HEK293 (cell line): Measurements from ENCODE around the gene TET3.
"Not testable (repeated sequence)": the region's sequence is repeated elsewhere in the genome, so short reads cannot be mapped to it uniquely, and the experiment has no call there.

ENCODE experiments used
- CTCF ChIA-PET: fragments of 350-600 bp; formaldehyde crosslinking; extraction: SDS; loops from one replicate; lab custom pipeline; 2021; ENCODE audit warnings: antibody characterized with exemption; lab: Yijun Ruan, JAX
- POLR2A ChIA-PET: fragments of 300-600 bp; formaldehyde crosslinking; extraction: SDS; loops from one replicate; lab custom pipeline; 2020; ENCODE audit warnings: antibody characterized with exemption, inconsistent platforms; lab: Yijun Ruan, JAX
- H3K27ac ChIP-seq: fragments of 200-500 bp; sonication (Bioruptor generic); 2 replicates; pipeline ENCODE4 v1.5.1; 2014; ENCODE audit warnings: low read depth, low read length, control low read depth, inconsistent platforms; ENCODE audit errors: extremely low read depth
- H3K36me3 ChIP-seq, 2 experiments: fragments of 200-500 bp in 1 of 2; sonication (Bioruptor generic) in 1 of 2; 1 replicate in 1 of 2; 2 replicates in 1 of 2; pipeline ENCODE4 v1.5.1; 2014 to 2017; ENCODE audit warnings: inconsistent platforms in 2 of 2, low read length in 2 of 2; ENCODE audit not compliant: control insufficient read depth in 2 of 2, insufficient read depth in 1 of 2
- H3K4me1 ChIP-seq: fragments of 200-500 bp; sonication (Bioruptor generic); 2 replicates; pipeline ENCODE4 v1.5.1; 2014; ENCODE audit warnings: mild to moderate bottlenecking, low read length, inconsistent platforms; ENCODE audit not compliant: control insufficient read depth, insufficient read depth
- H3K4me3 ChIP-seq: 2 replicates; pipeline ENCODE4 v1.5.1; 2011; ENCODE audit warnings: low read depth, mild to moderate bottlenecking, control low read depth, low read length, moderate library complexity
- H3K9me3 ChIP-seq: fragments of 200-500 bp; sonication (Bioruptor generic); 2 replicates; pipeline ENCODE4 v1.5.1; 2014; ENCODE audit warnings: low read depth, low read length, inconsistent platforms; ENCODE audit not compliant: control insufficient read depth, insufficient read depth
- FEZF1 ChIP-seq: fragments of 450-650 bp; formaldehyde crosslinking; IDR thresholded peaks from 2 replicates; pipeline ENCODE4 v1.5.1; 2016; ENCODE audit warnings: missing biosample characterization, missing genetic modification characterization
- KLF10 ChIP-seq: fragments of 450-650 bp; IDR thresholded peaks from 2 replicates; pipeline ENCODE4 v1.5.1; 2018; ENCODE audit warnings: missing biosample characterization, mild to moderate bottlenecking, missing genetic modification characterization
- KLF16 ChIP-seq: fragments of 450-650 bp; formaldehyde crosslinking; IDR thresholded peaks from 2 replicates; pipeline ENCODE4 v1.5.1; 2017; ENCODE audit warnings: missing biosample characterization, missing genetic modification characterization
- REPIN1 ChIP-seq: fragments of 450-650 bp; formaldehyde crosslinking; IDR thresholded peaks from 2 replicates; pipeline ENCODE4 v1.5.1; 2017; ENCODE audit warnings: missing biosample characterization, missing genetic modification characterization, low read depth
- ZBTB1 ChIP-seq: fragments of 450-650 bp; formaldehyde crosslinking; IDR thresholded peaks from 2 replicates; pipeline ENCODE4 v1.5.1; 2016; ENCODE audit warnings: missing biosample characterization, missing genetic modification characterization
- ZBTB21 ChIP-seq: fragments of 450-650 bp; formaldehyde crosslinking; IDR thresholded peaks from 2 replicates; pipeline ENCODE4 v1.5.1; 2017; ENCODE audit warnings: missing biosample characterization, missing genetic modification characterization
- ZFHX2 ChIP-seq: fragments of 450-650 bp; formaldehyde crosslinking; conservative IDR thresholded peaks from 2 replicates; pipeline ENCODE4 v1.5.1; 2016; ENCODE audit warnings: missing biosample characterization, missing genetic modification characterization
- ZNF155 ChIP-seq: fragments of 450-650 bp; formaldehyde crosslinking; IDR thresholded peaks from 2 replicates; pipeline ENCODE4 v1.5.1; 2016; ENCODE audit warnings: missing biosample characterization, missing genetic modification characterization
- ZNF202 ChIP-seq: fragments of 450-650 bp; formaldehyde crosslinking; IDR thresholded peaks from 2 replicates; pipeline ENCODE4 v1.5.1; 2016; ENCODE audit warnings: missing biosample characterization, missing genetic modification characterization, borderline replicate concordance
- ZNF274 ChIP-seq, 2 experiments: fragments of 200-500 bp in 1 of 2; fragments of 450-650 bp in 1 of 2; sonication (Bioruptor generic) in 1 of 2; formaldehyde crosslinking in 1 of 2; IDR thresholded peaks; 2 replicates each; pipeline versions ENCODE4 v1.5.1 to v1.6.1; 2014 to 2016; ENCODE audit warnings: borderline replicate concordance in 1 of 2, inconsistent platforms in 1 of 2, low read length in 1 of 2, missing biosample characterization in 1 of 2, missing genetic modification characterization in 1 of 2
- ZNF366 ChIP-seq: fragments of 450-650 bp; formaldehyde crosslinking; conservative IDR thresholded peaks from 2 replicates; pipeline ENCODE4 v1.5.1; 2016; ENCODE audit warnings: missing biosample characterization, missing genetic modification characterization
- ZNF37A ChIP-seq: fragments of 450-650 bp; IDR thresholded peaks from 2 replicates; pipeline ENCODE4 v1.5.1; 2018; ENCODE audit warnings: missing biosample characterization, missing genetic modification characterization
- ZNF521 ChIP-seq: fragments of 450-650 bp; formaldehyde crosslinking; IDR thresholded peaks from 2 replicates; pipeline ENCODE4 v1.5.1; 2017; ENCODE audit warnings: missing biosample characterization, mild to moderate bottlenecking, missing genetic modification characterization
- ZNF629 ChIP-seq: fragments of 450-650 bp; formaldehyde crosslinking; IDR thresholded peaks from 2 replicates; pipeline ENCODE4 v1.5.1; 2017; ENCODE audit warnings: missing biosample characterization, missing genetic modification characterization
- ZNF707 ChIP-seq: fragments of 450-650 bp; formaldehyde crosslinking; IDR thresholded peaks from 2 replicates; pipeline ENCODE4 v1.5.1; 2016; ENCODE audit warnings: missing biosample characterization, missing genetic modification characterization
- TF ChIP-seq, protein P1 (sequence below): fragments of 450-650 bp; formaldehyde crosslinking; IDR thresholded peaks from 2 replicates; pipeline ENCODE4 v1.5.1; 2017; ENCODE audit warnings: missing biosample characterization, mild to moderate bottlenecking, missing genetic modification characterization, moderate library complexity
- TF ChIP-seq, protein P2 (sequence below): fragments of 450-650 bp; formaldehyde crosslinking; IDR thresholded peaks from 2 replicates; pipeline ENCODE4 v1.5.1; 2016; ENCODE audit warnings: missing biosample characterization, missing genetic modification characterization
- TF ChIP-seq, protein P3 (sequence below): fragments of 450-650 bp; IDR thresholded peaks from 2 replicates; pipeline ENCODE4 v1.5.1; 2018; ENCODE audit warnings: missing biosample characterization, missing genetic modification characterization
- TF ChIP-seq, protein P4 (sequence below): sonication (generic); formaldehyde crosslinking; IDR thresholded peaks from 2 replicates; pipeline ENCODE4 v1.8.1; 2022; ENCODE audit warnings: mild to moderate bottlenecking, moderate library complexity, missing genetic modification reagents

The TET3 gene

DNA sequence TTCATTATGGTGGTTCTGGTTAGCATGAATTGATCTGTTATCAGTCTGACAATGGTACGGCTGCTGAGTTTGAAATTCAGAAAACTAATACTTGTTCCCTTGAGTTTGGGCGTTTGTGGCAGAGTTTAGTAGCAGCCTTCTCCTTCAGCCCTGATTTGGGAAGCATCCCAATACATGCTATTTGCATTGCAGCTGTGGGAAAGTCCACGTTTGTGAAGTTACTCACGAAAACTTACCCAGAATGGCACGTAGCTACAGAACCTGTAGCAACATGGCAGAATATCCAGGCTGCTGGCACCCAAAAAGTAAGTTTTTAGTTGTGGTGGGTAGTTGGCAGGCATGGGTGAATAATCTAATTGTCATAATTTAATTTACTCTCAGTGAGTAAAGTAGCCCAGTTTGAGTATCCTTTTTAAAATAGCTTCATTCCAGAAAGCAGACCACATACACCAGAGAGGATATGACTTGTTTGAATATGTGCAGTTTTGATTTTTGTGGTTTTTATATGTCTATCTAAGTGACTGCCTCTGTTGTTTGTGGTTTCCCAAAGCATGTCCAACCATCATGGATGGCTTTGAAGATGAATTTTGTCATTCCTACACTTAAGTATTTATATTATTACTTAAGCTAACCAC lies 45.9 kb upstream of the TET3 start (continued):
- TF ChIP-seq, protein P1, sequence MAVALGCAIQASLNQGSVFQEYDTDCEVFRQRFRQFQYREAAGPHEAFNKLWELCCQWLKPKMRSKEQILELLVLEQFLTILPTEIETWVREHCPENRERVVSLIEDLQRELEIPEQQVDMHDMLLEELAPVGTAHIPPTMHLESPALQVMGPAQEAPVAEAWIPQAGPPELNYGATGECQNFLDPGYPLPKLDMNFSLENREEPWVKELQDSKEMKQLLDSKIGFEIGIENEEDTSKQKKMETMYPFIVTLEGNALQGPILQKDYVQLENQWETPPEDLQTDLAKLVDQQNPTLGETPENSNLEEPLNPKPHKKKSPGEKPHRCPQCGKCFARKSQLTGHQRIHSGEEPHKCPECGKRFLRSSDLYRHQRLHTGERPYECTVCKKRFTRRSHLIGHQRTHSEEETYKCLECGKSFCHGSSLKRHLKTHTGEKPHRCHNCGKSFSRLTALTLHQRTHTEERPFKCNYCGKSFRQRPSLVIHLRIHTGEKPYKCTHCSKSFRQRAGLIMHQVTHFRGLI (tag by site-specific recombination): no peak

DNA sequence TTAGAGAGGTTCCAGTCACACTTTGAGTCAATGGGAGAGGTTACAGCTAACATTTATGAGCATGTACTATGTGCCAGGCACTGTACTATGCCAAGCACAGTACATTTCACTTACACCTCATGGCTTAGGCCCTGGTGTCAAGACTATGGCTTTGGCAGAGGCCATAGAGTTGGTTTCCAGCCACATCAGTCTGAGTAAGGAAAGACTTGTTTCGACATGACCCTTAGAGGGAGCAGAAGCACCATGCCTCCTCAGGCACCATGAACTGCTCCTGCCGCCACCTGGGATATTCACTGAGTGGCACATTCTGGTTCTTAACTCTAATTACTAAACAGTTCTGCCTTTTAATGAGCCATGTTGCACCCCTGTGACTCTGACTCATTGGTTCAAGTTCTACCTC lies 45.3 kb upstream of the TET3 start:
- Histone ChIP-seq H3K9me3 (no peaks in the 10 kb centered on the region), H3K4me1 (no peaks in the 10 kb centered on the region), H3K27ac (no peak overlapping the region), H3K4me3 (no peak overlapping the region), H3K36me3 (peaks cover 13 to 82% of the 10 kb centered on the region in 2 experiments; a peak in 2 of 3 replicates)
- ChIA-PET POLR2A (no interaction called here), CTCF (interaction anchor here (1.6 kb wide), 1 partner anchor 9 kb away, joined by 4 read pairs; no protein-coding TSS in a partner anchor)
- TF ChIP-seq, protein P2, sequence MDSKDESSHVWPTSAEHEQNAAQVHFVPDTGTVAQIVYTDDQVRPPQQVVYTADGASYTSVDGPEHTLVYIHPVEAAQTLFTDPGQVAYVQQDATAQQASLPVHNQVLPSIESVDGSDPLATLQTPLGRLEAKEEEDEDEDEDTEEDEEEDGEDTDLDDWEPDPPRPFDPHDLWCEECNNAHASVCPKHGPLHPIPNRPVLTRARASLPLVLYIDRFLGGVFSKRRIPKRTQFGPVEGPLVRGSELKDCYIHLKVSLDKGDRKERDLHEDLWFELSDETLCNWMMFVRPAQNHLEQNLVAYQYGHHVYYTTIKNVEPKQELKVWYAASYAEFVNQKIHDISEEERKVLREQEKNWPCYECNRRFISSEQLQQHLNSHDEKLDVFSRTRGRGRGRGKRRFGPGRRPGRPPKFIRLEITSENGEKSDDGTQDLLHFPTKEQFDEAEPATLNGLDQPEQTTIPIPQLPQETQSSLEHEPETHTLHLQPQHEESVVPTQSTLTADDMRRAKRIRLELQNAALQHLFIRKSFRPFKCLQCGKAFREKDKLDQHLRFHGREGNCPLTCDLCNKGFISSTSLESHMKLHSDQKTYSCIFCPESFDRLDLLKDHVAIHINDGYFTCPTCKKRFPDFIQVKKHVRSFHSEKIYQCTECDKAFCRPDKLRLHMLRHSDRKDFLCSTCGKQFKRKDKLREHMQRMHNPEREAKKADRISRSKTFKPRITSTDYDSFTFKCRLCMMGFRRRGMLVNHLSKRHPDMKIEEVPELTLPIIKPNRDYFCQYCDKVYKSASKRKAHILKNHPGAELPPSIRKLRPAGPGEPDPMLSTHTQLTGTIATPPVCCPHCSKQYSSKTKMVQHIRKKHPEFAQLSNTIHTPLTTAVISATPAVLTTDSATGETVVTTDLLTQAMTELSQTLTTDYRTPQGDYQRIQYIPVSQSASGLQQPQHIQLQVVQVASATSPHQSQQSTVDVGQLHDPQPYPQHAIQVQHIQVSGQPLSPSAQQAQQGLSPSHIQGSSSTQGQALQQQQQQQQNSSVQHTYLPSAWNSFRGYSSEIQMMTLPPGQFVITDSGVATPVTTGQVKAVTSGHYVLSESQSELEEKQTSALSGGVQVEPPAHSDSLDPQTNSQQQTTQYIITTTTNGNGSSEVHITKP (tag by site-specific recombination): peak; percentile 49
- no peak for TF ChIP-seq ZNF366 (tag by site-specific recombination)

DNA sequence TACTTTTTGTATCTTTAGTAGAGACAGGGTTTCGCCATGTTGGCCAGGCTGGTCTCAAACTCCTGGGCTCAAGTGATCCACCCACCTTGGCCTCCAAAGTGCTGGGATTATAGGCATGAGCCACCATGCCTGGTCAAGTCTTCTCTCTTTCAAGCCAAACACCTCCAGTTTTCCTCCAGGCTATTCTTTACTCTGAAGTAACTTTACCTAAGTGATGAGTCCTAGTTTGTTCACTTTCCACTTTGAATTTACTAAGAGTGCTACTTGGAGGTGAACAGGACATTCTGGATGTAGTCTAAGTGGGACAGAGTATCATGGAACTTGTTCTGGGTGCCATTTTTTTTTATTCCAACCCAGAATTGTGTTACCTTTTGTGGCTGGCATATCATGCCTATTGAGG lies 44.6 kb upstream of the TET3 start:
- peaks cover 12 to 86% of the 10 kb centered on the region in 2 experiments; a peak in 2 of 3 replicates for H3K36me3 ChIP-seq
- H3K4me3 ChIP-seq, CTCF ChIA-PET, H3K27ac ChIP-seq, H3K9me3 ChIP-seq, H3K4me1 ChIP-seq, POLR2A ChIA-PET: not testable (repeated sequence)

DNA sequence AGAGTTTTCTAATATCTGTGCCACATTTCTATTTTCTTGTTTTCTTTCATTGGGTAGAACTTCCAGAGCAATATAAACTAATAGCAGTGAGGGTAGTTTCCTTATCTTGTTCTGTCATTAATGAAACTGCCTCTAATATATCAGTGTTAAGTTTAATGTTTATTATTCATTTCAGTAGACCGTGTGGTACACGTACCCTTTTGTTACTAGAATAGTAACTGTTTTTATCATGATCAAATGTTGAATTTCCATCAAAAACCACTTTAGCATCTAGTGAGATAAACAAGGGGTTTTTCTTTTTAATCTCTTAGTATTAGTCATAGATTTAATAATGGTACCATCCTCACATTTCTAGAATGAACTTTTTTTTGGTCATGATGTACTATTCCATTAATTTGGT lies 42.0 kb upstream of the TET3 start:
- peaks cover 19 to 88% of the 10 kb centered on the region in 2 experiments for H3K36me3 ChIP-seq
- no peak overlapping the region for H3K4me3 ChIP-seq
- TF ChIP-seq ZNF629 (tag by site-specific recombination): no peak
- no peak for TF ChIP-seq ZNF274 (IDR thresholded peaks at IDR 0.05; ENCODE audit: low read length)
- TF ChIP-seq ZNF274 (tag by site-specific recombination; IDR thresholded peaks at IDR 0.05; ENCODE audit: borderline replicate concordance): no peak
- TF ChIP-seq KLF16 (tag by site-specific recombination): no peak
- TF ChIP-seq REPIN1 (tag by site-specific recombination): no peak
- TF ChIP-seq, protein P1 (tag by site-specific recombination): no peak
- no peak for TF ChIP-seq ZNF521 (tag by site-specific recombination)
- no peak for TF ChIP-seq ZNF202 (tag by site-specific recombination)
- TF ChIP-seq FEZF1 (tag by site-specific recombination): no peak
- no peak for TF ChIP-seq ZFHX2 (tag by site-specific recombination)
- no peak for TF ChIP-seq ZBTB21 (tag by site-specific recombination)
- TF ChIP-seq, protein P3, sequence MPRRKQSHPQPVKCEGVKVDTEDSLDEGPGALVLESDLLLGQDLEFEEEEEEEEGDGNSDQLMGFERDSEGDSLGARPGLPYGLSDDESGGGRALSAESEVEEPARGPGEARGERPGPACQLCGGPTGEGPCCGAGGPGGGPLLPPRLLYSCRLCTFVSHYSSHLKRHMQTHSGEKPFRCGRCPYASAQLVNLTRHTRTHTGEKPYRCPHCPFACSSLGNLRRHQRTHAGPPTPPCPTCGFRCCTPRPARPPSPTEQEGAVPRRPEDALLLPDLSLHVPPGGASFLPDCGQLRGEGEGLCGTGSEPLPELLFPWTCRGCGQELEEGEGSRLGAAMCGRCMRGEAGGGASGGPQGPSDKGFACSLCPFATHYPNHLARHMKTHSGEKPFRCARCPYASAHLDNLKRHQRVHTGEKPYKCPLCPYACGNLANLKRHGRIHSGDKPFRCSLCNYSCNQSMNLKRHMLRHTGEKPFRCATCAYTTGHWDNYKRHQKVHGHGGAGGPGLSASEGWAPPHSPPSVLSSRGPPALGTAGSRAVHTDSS (tag by site-specific recombination): no peak
- TF ChIP-seq ZNF37A (tag by site-specific recombination): no peak
- TF ChIP-seq, protein P4, sequence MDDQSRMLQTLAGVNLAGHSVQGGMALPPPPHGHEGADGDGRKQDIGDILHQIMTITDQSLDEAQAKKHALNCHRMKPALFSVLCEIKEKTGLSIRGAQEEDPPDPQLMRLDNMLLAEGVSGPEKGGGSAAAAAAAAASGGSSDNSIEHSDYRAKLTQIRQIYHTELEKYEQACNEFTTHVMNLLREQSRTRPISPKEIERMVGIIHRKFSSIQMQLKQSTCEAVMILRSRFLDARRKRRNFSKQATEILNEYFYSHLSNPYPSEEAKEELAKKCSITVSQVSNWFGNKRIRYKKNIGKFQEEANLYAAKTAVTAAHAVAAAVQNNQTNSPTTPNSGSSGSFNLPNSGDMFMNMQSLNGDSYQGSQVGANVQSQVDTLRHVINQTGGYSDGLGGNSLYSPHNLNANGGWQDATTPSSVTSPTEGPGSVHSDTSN (CRISPR knock-in tag): no peak
- TF ChIP-seq ZNF155: no peak
- no peak for TF ChIP-seq ZBTB1 (tag by site-specific recombination)
- TF ChIP-seq KLF10: no peak
- TF ChIP-seq ZNF707 (tag by site-specific recombination): no peak
- no peaks in the 10 kb centered on the region for H3K4me1 ChIP-seq
- POLR2A ChIA-PET: no interaction called here
- H3K9me3 ChIP-seq: no peaks in the 10 kb centered on the region
- CTCF ChIA-PET: no interaction called here
- no peak overlapping the region for H3K27ac ChIP-seq
